Neural progenitor cell (in vitro differentiated cells): ENCODE results near the gene EYA3. TPM values are rescaled to one million over a fixed set of nuclear protein-coding genes. Genes with fewer than 3 reads are reported as not detected.

ENCODE experiments used
- DNase-seq: peaks from one replicate; pipeline ENCODE4 v3.0.0-alpha.2; 2016; ENCODE audit warnings: low spot score
- H2AFZ ChIP-seq: fragments of 200-600 bp; sonication (generic); replicated peaks from 2 replicates; pipeline ENCODE4 v1.6.1; 2016; ENCODE audit warnings: antibody characterized with exemption
- H3F3A ChIP-seq: fragments of 200-600 bp; sonication (generic); 2 replicates; pipeline ENCODE4 v1.6.1; 2016; ENCODE audit warnings: antibody characterized with exemption, low read depth
- H3K27ac ChIP-seq: fragments of 200-600 bp; sonication (generic); 2 replicates; pipeline ENCODE4 v1.5.1; 2016; ENCODE audit warnings: mild to moderate bottlenecking
- H3K27me3 ChIP-seq: fragments of 200-600 bp; sonication (generic); 2 replicates; pipeline ENCODE4 v1.6.1; 2016; ENCODE audit warnings: mild to moderate bottlenecking, moderate library complexity
- H3K36me3 ChIP-seq: fragments of 200-600 bp; sonication (generic); 2 replicates; pipeline ENCODE4 v1.5.1; 2016
- H3K4me1 ChIP-seq: fragments of 200-600 bp; sonication (generic); 2 replicates; pipeline ENCODE4 v1.6.1; 2016; ENCODE audit warnings: mixed run types
- H3K4me2 ChIP-seq: fragments of 200-600 bp; sonication (generic); 2 replicates; pipeline ENCODE4 v1.6.1; 2016
- H3K4me3 ChIP-seq: fragments of 200-600 bp; sonication (generic); 2 replicates; pipeline ENCODE4 v1.5.1; 2016
- H3K79me2 ChIP-seq: fragments of 200-600 bp; sonication (generic); 2 replicates; pipeline ENCODE4 v1.6.1; 2016; ENCODE audit warnings: low read depth
- H3K9ac ChIP-seq: fragments of 200-600 bp; sonication (generic); 2 replicates; pipeline ENCODE4 v1.6.1; 2016
- H3K9me3 ChIP-seq: fragments of 200-600 bp; sonication (generic); 2 replicates; pipeline ENCODE4 v1.5.1; 2016; ENCODE audit warnings: low read depth
- H4K20me1 ChIP-seq: fragments of 200-600 bp; sonication (generic); 2 replicates; pipeline ENCODE4 v1.6.1; 2016; ENCODE audit warnings: low read depth
- H3K27ac Mint-ChIP-seq: 3 replicates; pipeline ENCODE4 v1.8.0; 2021; ENCODE audit warnings: mixed read lengths
- H3K27me3 Mint-ChIP-seq: 2 replicates; pipeline ENCODE4 v1.8.0; 2022; ENCODE audit warnings: low read depth, mild to moderate bottlenecking, inconsistent platforms, moderate library complexity, mixed read lengths; ENCODE audit not compliant: insufficient read depth
- H3K36me3 Mint-ChIP-seq: 3 replicates; pipeline ENCODE4 v1.8.0; 2021; ENCODE audit warnings: mixed read lengths
- H3K4me1 Mint-ChIP-seq: 3 replicates; pipeline ENCODE4 v1.8.0; 2021; ENCODE audit warnings: mixed read lengths
- H3K4me3 Mint-ChIP-seq: 3 replicates; pipeline ENCODE4 v1.8.0; 2021; ENCODE audit warnings: mild to moderate bottlenecking, moderate library complexity, mixed read lengths
- H3K9me3 Mint-ChIP-seq: 3 replicates; pipeline ENCODE4 v1.8.0; 2020; ENCODE audit warnings: mixed read lengths
- CTCF ChIP-seq: fragments of 200-600 bp; sonication (generic); IDR thresholded peaks from 2 replicates; pipeline ENCODE4 v1.5.1; 2017; ENCODE audit warnings: antibody characterized with exemption, mild to moderate bottlenecking
- EZH2 ChIP-seq: fragments of 200-600 bp; sonication (generic); IDR thresholded peaks from 2 replicates; pipeline ENCODE4 v1.6.1; 2017; ENCODE audit warnings: antibody characterized with exemption, mild to moderate bottlenecking, moderate library complexity
- EZH2phosphoT487 ChIP-seq: fragments of 200-600 bp; sonication (generic); IDR thresholded peaks from 2 replicates; pipeline ENCODE4 v1.6.1; 2017; ENCODE audit warnings: antibody characterized with exemption
- total RNA-seq: library from RNA; depleted of rRNA; stranded (reverse); fragments of >200 nt; gene quantifications from 2 replicates; pipeline ENCODE4 v1.2.3, GENCODE V29; 2015; ENCODE audit warnings: low replicate concordance

Gene EYA3
- total RNA-seq, 1 donor from 2014 or later, result 32.9 TPM

- H3K36me3 Mint-ChIP-seq, result peaks cover 20% of the 10 kb centered on the region
- H3K4me1 Mint-ChIP-seq, result no peaks in the 10 kb centered on the region
- no peak for TF ChIP-seq EZH2phosphoT487
- no peak for TF ChIP-seq EZH2
- no peak for TF ChIP-seq CTCF
- H3K79me2 ChIP-seq, result no peaks in the 10 kb centered on the region
- no peaks in the 10 kb centered on the region for H3K9me3 Mint-ChIP-seq
- DNase-seq, result no peak
- H3K4me3 ChIP-seq, result no peak overlapping the region
- H3K36me3 ChIP-seq, result peaks cover 19% of the 10 kb centered on the region
- no peak overlapping the region for H3K4me3 Mint-ChIP-seq
- H3K27ac Mint-ChIP-seq, result no peak overlapping the region
- H3F3A ChIP-seq, result no peaks in the 10 kb centered on the region
- no peaks in the 10 kb centered on the region for H3K27me3 Mint-ChIP-seq
- no peaks in the 10 kb centered on the region for H3K4me1 ChIP-seq
- H3K9me3 ChIP-seq, result no peaks in the 10 kb centered on the region
- no peak overlapping the region for H2AFZ ChIP-seq
- no peaks in the 10 kb centered on the region for H4K20me1 ChIP-seq
- no peak overlapping the region for H3K27ac ChIP-seq
- H3K27me3 ChIP-seq, result no peaks in the 10 kb centered on the region
- H3K4me2 ChIP-seq, result no peak overlapping the region
- no peak overlapping the region for H3K9ac ChIP-seq
Measured at GRCh38 chr1:27992276-27992675, 96.1 kb downstream of the EYA3 start.

- no peaks in the 10 kb centered on the region for H3K9me3 ChIP-seq
- H3K27me3 ChIP-seq, result no peaks in the 10 kb centered on the region
- H3K4me2 ChIP-seq, result no peak overlapping the region
- H3K4me3 ChIP-seq, result no peak overlapping the region
- no peak overlapping the region for H2AFZ ChIP-seq
- peaks cover 19% of the 10 kb centered on the region for H3K36me3 ChIP-seq
- Mint-ChIP-seq H3K36me3 (peaks cover 19% of the 10 kb centered on the region), H3K27ac (no peak overlapping the region), H3K4me1 (no peaks in the 10 kb centered on the region), H3K9me3 (no peaks in the 10 kb centered on the region), H3K27me3 (no peaks in the 10 kb centered on the region), H3K4me3 (no peak overlapping the region)
- H3F3A ChIP-seq, result no peaks in the 10 kb centered on the region
- no peak overlapping the region for H3K9ac ChIP-seq
- H3K27ac ChIP-seq, result no peak overlapping the region
- no peaks in the 10 kb centered on the region for H3K4me1 ChIP-seq
- no peaks in the 10 kb centered on the region for H4K20me1 ChIP-seq
- DNase-seq, result no peak
- H3K79me2 ChIP-seq, result no peaks in the 10 kb centered on the region
- TF ChIP-seq CTCF (no peak), EZH2 (no peak), EZH2phosphoT487 (no peak)
Measured at GRCh38 chr1:27990920-27991537, 97.4 kb downstream of the EYA3 start.

- no peak for DNase-seq
- no peaks in the 10 kb centered on the region for H3K9me3 Mint-ChIP-seq
- no peak overlapping the region for H3K4me3 Mint-ChIP-seq
- Histone ChIP-seq H3K27me3 (no peaks in the 10 kb centered on the region), H3K4me3 (no peak overlapping the region), H3K4me2 (no peak overlapping the region), H3K9me3 (no peaks in the 10 kb centered on the region), H3K79me2 (no peaks in the 10 kb centered on the region), H4K20me1 (peaks cover 3% of the 10 kb centered on the region), H3K9ac (peak overlapping the region; percentile 25), H3K4me1 (peaks cover 6% of the 10 kb centered on the region), H3K27ac (no peak overlapping the region), H2AFZ (no peak overlapping the region), H3F3A (peaks cover 2% of the 10 kb centered on the region), H3K36me3 (no peaks in the 10 kb centered on the region)
- peaks cover 5% of the 10 kb centered on the region for H3K36me3 Mint-ChIP-seq
- peaks cover 14% of the 10 kb centered on the region for H3K4me1 Mint-ChIP-seq
- H3K27ac Mint-ChIP-seq, result peak overlapping the region; percentile 78
- no peak for TF ChIP-seq EZH2phosphoT487
- TF ChIP-seq CTCF, result no peak
- no peak for TF ChIP-seq EZH2
- H3K27me3 Mint-ChIP-seq, result no peaks in the 10 kb centered on the region
Measured at GRCh38 chr1:27981145-27981544, 107.3 kb downstream of the EYA3 start.
